ENCODE results near the gene ROBO2.

DNA sequence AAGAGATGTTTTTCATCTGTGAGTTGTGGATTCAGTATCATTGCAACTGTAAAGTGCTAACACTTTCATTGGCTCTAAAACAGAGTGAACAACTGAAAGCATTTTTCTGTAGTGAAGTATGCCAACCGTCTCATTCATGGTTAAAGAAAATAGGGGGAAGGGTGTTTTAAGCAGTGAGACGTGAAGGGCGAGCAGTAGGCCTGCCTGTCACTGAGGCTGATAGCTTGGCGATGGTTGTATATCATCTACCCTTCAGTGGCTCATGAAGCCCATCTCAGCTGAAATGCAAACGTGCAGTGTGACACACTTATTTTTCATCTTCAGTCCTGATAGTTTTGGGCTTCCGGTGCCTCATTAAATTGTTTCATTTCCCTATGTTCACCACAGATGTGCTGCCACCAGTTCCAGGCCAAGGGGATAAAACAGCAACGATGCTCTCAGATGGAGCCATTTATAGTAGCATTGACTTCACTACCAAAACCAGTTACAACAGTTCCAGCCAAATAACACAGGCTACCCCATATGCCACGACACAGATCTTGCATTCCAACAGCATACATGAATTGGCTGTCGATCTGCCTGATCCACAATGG, 562.0 kb downstream of the ROBO2 start:
- TF ChIP-seq CTCF (IDR thresholded peaks at IDR 0.05) = no peak
- TF ChIP-seq ZFX (IDR thresholded peaks at IDR 0.05; ENCODE audit: borderline replicate concordance) = no peak

Measured in 22Rv1 (cell line).